Neural cell (in vitro differentiated cells): Measurements from ENCODE around the gene FOXP4.

ENCODE experiments used
- CTCF ChIP-seq: fragments of 450-650 bp; IDR thresholded peaks from 2 replicates; pipeline ENCODE4 v1.5.1; 2014; ENCODE audit warnings: antibody characterized with exemption, mild to moderate bottlenecking, moderate library complexity; ENCODE audit not compliant: poor library complexity, severe bottlenecking
- EP300 ChIP-seq: fragments of 450-650 bp; conservative IDR thresholded peaks from 2 replicates; pipeline ENCODE4 v1.6.1; 2014; ENCODE audit warnings: antibody characterized with exemption, mild to moderate bottlenecking, moderate library complexity; ENCODE audit not compliant: poor library complexity, severe bottlenecking
- MXI1 ChIP-seq: fragments of 450-650 bp; conservative IDR thresholded peaks from 2 replicates; pipeline ENCODE4 v1.6.1; 2014; ENCODE audit warnings: antibody characterized with exemption, mild to moderate bottlenecking; ENCODE audit not compliant: poor library complexity, severe bottlenecking
- POLR2AphosphoS5 ChIP-seq: IDR thresholded peaks from 2 replicates; pipeline ENCODE4 v1.6.1; 2012
- REST ChIP-seq: IDR thresholded peaks from 2 replicates; pipeline ENCODE4 v1.6.1; 2012; ENCODE audit warnings: borderline replicate concordance

- no peak for TF ChIP-seq CTCF
- no peak for TF ChIP-seq REST
- TF ChIP-seq MXI1 = no peak
- no peak for TF ChIP-seq EP300
- TF ChIP-seq POLR2AphosphoS5 = no peak
Observed at GRCh38 chr6:41601248-41601549, 55.0 kb downstream of the FOXP4 start.
